ENCODE data around the gene RPL22L1.
"Not testable (repeated sequence)": the region's sequence is repeated elsewhere in the genome, so short reads cannot be mapped to it uniquely, and the experiment has no call there.

Gene RPL22L1

DNA sequence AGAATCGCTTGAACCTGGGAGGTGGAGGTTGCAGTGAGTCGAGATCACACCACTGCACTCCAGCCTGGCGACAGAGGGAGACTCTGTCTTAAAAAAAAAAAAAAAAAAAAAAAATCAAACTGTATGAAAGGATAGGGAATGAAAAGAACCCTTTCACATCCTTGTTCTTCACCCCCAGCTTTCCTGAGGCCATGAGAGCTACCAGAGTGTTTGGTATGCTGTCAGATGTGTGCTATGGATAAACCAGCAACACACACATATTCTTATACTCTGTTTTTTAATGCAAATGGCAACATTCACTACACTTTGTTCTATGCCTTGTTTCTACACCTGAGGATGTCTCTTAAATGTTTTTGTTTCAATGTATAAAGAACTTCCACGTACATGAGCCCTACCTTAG is 33.5 kb downstream of the RPL22L1 start:
- intact Hi-C loops (cut with DNase I) = no loop called here
- DNase-seq = no peak

DNA sequence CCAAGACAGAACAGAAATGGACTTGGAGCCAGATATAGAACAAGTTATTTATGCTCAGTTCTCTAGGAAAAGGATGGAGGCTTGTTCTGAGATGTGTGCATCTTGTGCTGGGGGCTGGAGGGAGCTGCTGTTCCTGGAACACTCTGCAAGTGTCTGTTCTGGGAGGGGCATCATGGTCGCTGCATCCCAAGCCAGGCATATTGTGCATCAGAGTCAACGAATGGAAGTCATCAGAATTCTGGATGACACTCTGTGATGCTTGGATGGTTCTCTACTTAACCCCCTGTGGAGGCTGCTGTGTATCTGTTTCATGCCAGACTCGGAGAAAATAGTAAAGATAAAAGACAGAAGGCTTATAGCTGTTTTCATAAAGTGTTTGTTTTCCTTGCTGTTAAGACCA is 34.7 kb downstream of the RPL22L1 start:
- intact Hi-C loops (cut with DNase I) = no loop called here
- peak in 2 of 10 donors; percentile 16 to 86 for DNase-seq

DNA sequence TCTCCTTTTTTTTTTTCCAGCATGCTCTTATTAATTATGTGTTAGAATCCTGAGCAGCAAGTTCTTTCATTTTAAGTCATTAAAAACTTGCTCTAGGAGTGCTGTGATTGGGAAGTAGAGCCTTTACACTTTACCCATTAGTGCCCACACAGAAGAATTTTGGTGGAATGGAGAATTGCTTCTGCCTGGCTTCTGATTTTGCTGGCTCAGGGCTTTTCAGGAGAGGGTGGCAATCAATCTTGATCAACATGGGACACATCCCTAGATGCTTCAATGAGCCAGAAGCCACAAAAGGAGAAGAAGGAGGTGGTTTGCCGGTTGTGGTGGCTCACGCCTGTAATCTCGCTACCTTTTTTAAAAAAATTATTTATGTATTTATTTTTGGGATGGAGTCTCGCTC is 39.4 kb downstream of the RPL22L1 start:
- intact Hi-C loops (cut with DNase I) = no loop called here
- DNase-seq = no peak

DNA sequence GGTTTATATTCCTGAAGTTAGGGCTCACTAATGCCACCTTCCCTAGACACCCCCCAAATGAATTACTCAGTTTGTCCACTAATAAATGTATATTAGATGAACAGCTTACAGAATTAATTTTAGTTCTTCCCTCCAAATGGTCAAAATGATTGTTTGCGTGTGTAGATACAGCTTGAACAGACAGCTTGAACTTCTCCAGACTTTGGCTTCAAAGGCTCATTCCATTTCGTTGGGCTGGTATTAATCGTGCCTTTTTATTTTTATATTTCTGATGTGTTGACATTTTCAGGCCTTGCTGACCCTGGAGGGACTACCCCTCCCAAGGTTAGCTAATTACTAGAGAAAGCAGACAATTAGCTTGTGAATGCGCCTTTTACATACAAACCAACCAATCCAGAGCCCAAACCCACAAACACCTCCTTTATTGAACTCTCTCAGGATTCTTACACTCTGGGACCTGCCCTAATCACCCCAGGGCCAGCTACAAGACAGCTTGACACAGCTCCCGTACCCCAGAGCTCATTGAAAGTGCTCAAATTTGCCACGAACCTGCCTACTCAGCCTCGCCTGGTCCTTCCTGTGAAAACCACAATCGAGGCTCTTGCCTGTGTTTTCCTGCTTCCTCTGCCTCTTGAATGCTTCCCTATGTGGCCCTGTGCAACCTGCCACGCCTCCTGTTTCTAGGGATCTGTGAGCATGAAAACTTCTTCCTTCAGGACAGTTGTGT is 40.3 kb downstream of the RPL22L1 start:
- no peak for DNase-seq
- intact Hi-C loops (cut with DNase I) = no loop called here

DNA sequence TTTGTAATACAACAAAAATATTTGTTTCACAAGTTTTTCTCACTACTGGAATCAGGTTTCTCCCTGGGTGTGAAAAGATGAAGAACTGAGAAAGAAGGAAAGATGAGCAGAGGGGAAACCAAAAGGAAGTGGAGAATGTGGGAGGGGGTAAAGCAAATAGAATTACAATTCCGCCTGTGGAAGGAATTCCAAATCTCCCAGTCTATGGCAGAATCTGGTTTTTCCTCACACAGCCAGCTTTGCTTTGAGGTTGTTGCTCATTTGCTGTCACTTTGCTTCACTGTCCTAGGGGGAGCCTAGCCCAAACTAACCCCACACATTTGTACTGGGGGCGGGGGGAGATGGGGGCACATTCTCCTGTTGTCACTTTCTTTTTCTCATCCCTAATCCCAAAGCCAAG is 43.9 kb downstream of the RPL22L1 start:
- intact Hi-C loops (cut with DNase I) = no loop called here
- no peak for DNase-seq

DNA sequence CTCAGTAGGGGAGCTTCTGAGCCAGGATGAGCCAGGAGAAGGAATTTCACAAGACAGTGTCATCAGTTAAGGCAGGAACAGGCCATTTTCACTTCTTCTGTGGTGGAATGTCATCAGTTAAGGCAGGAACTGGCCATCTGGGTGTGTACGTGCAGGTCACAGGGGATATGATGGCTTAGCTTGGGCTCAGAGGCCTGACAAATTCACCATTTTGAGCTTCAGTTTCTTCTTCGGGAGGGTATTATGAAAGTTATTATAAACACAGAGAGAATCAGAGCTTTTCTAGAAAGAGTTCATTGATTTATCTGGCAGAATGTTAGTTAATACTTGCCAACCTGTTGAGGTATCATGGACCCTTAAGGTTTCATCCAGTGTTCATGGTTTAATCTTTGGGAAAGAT is 46.4 kb downstream of the RPL22L1 start:
- DNase-seq; intact Hi-C loops (cut with DNase I): not testable (repeated sequence)

DNA sequence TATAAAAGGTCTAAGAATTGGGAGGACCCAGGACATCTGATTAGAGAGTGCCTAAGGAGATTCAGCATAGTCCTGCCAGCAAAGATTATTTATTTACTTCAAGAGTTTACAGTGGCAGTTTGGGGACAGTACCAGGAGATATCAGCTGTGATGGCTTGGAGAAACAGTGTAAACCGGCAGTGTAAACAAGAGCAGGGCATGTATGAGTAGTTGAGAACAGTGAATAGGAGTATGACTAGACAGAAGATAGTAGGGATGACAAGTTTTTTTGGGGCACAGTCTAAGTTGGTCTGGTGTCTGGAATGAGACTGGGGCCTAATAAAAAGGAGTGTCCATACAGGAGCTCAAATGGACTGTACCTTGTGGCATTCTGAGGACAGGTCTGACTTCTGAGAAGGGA is 51.7 kb downstream of the RPL22L1 start:
- not testable (repeated sequence) for DNase-seq
- intact Hi-C loops (cut with DNase I) = loop anchor here (10.0 kb wide), 2 partner anchors 234 to 514 kb away; partner anchors contain the start of gene SLC7A14

DNA sequence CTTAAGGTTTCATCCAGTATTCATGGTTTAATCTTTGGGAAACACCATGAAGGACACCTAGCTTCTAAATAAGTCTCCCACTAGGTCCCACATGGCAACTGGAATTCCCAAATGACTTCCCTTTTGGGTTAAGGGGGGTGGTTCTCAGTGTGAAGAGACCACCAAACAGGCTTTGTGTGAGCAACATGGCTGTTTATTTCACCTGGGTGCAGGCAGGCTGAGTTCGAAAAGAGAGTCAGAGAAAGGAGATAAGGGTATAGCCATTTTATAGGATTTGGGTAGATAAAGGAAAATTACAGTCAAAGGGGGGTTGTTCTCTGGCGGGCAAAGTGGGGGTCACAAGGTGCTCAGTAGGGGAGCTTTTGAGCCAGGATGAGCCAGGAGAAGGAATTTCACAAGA is 52.5 kb downstream of the RPL22L1 start:
- DNase-seq = not testable (repeated sequence)
- intact Hi-C loops (cut with DNase I) = loop anchor here (10.0 kb wide), 2 partner anchors 233 to 513 kb away; partner anchors contain the start of gene SLC7A14

DNA sequence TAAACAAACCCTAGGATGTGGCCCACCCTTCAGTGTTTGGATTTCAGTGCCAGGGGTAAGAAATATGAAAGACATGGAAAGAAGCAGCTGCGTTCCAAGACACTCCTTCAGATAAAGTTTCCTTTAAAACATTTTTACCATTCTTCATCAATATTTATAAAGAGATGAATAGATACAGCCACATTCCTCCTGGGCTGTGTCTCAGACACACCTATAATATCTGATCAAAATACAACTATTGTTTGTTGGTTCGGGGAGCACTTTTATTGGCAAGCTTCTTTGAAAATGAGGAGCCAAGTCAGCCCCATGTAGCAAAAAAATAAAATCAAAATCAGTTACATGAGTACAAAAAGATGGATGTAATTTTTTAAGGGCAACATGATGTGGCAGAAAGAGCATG is 53.2 kb downstream of the RPL22L1 start:
- intact Hi-C loops (cut with DNase I) = loop anchor here (10.0 kb wide), 2 partner anchors 232 to 512 kb away; partner anchors contain the start of gene SLC7A14
- DNase-seq = no peak

DNA sequence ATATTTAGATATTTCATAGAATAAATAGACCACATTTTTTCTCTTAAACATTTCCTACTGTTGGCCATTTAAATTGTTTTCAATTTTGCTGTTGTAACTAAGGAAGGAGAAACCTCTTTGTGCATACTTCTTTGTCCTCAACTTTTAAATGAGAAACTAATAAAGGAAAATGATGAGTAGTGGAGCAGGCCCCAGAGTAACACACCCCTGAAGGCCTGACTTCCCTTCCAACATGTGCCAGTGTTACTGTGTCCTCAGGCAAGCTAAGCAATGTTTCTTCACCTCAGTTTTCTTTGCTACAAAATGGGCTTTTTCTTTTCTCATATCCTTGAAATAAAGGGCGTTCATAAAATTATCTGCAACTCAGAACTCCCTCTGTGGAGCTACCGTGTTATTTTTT is 53.7 kb downstream of the RPL22L1 start:
- DNase-seq = no peak
- intact Hi-C loops (cut with DNase I) = loop anchor here (10.0 kb wide), 2 partner anchors 232 to 512 kb away; partner anchors contain the start of gene SLC7A14

DNA sequence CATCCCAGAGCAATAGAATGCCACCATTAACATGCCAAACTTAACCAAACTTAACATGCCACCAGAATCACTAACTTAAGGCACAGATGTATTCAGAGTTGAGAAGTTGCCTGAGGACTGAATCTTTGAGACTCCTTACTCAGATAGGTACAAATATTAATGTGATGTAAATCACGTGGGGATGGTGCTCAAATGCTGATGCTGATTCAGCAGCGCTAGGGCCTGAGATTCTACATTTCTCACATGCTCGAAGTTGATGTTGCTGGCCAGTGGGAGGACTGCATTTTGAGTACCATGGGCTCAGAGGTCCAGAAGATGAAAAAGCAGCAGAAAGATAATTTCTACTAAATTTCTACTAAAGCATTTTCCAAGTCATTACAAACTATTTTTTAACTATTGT is 54.1 kb downstream of the RPL22L1 start:
- intact Hi-C loops (cut with DNase I) = loop anchor here (10.0 kb wide), 2 partner anchors 231 to 511 kb away; partner anchors contain the start of gene SLC7A14
- DNase-seq = no peak

DNA sequence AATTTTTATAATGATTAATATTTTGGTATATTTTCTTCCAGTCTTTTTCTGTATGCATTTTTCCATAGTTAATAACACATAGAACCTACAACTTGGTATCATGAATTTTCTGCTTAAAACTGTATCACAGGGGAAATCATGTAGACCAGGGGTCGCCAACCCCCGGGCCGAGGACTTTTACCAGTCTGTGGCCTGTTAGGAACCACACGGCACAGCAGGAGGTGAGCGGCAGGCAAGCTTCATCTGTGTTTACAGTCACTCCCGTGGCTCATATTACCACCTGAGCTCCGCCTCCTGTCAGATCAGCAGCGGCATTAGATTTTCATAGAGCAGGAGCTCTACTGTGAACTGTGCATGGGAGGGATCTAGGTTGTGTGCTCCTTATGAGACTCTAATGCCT is 54.7 kb downstream of the RPL22L1 start:
- intact Hi-C loops (cut with DNase I) = loop anchor here (10.0 kb wide), 2 partner anchors 231 to 511 kb away; partner anchors contain the start of gene SLC7A14
- no peak for DNase-seq

All from posterior cingulate gyrus (tissue), 11 donors.